Measurements from ENCODE around the gene XPNPEP2. TPM values are rescaled to one million over a fixed set of nuclear protein-coding genes. Genes with fewer than 3 reads are reported as not detected.

The XPNPEP2 gene
- total RNA-seq, 1 donor from 2014 or later: not detected

GRCh38 chrX:129797251-129797906, 58.6 kb downstream of the XPNPEP2 start:
- H3K4me3 Mint-ChIP-seq (ENCODE audit: unreplicated experiment): no peak overlapping the region
- DNase-seq (ENCODE audit: low read depth) (no peak), FAIRE-seq (no peak)
- Histone ChIP-seq H3K27me3 (ENCODE audit: insufficient read depth, low read length) (no peaks in the 10 kb centered on the region), H3K36me3 (ENCODE audit: insufficient read depth, low read length) (no peaks in the 10 kb centered on the region), H2AFZ (ENCODE audit: low read depth, low read length) (no peak overlapping the region), H4K20me1 (ENCODE audit: insufficient read depth, low read length) (no peaks in the 10 kb centered on the region), H3K4me2 (ENCODE audit: low read length) (no peak overlapping the region), H3K9me3 (ENCODE audit: insufficient read depth, low read depth, low read length) (no peaks in the 10 kb centered on the region), H3K79me2 (ENCODE audit: insufficient read depth, low read length) (no peaks in the 10 kb centered on the region), H3K4me3 (ENCODE audit: insufficient read depth, low read depth, low read length) (no peak overlapping the region), H3K9ac (ENCODE audit: low read length) (no peak overlapping the region), H3K4me1 (ENCODE audit: insufficient read depth, low read length) (no peaks in the 10 kb centered on the region), H3K27ac (ENCODE audit: low read depth, low read length) (no peak overlapping the region)
- TF ChIP-seq EZH2 (IDR thresholded peaks at IDR 0.05; ENCODE audit: insufficient read depth, low read length) (no peak), CTCF (IDR thresholded peaks at IDR 0.05; ENCODE audit: insufficient read depth, low read depth, low read length) (no peak)
- no peaks in the 10 kb centered on the region for H3K4me1 Mint-ChIP-seq (ENCODE audit: low read depth, unreplicated experiment)
- peaks cover 7% of the 10 kb centered on the region for H3K36me3 Mint-ChIP-seq (ENCODE audit: low read depth, unreplicated experiment)
- no peaks in the 10 kb centered on the region for H3K27me3 Mint-ChIP-seq (ENCODE audit: low read depth, unreplicated experiment)
- H3K9me3 Mint-ChIP-seq (ENCODE audit: unreplicated experiment): no peaks in the 10 kb centered on the region
- H3K27ac Mint-ChIP-seq (ENCODE audit: unreplicated experiment): no peak overlapping the region

- Histone ChIP-seq H3K4me3 (ENCODE audit: insufficient read depth, low read depth, low read length) (no peak overlapping the region), H3K4me1 (ENCODE audit: insufficient read depth, low read length) (no peaks in the 10 kb centered on the region), H4K20me1 (ENCODE audit: insufficient read depth, low read length) (no peaks in the 10 kb centered on the region), H3K9me3 (ENCODE audit: insufficient read depth, low read depth, low read length) (no peaks in the 10 kb centered on the region), H3K4me2 (ENCODE audit: low read length) (no peak overlapping the region), H3K79me2 (ENCODE audit: insufficient read depth, low read length) (no peaks in the 10 kb centered on the region), H3K9ac (ENCODE audit: low read length) (no peak overlapping the region), H3K36me3 (ENCODE audit: insufficient read depth, low read length) (no peaks in the 10 kb centered on the region), H2AFZ (ENCODE audit: low read depth, low read length) (no peak overlapping the region), H3K27me3 (ENCODE audit: insufficient read depth, low read length) (no peaks in the 10 kb centered on the region), H3K27ac (ENCODE audit: low read depth, low read length) (no peak overlapping the region)
- H3K9me3 Mint-ChIP-seq (ENCODE audit: unreplicated experiment): no peaks in the 10 kb centered on the region
- no peak overlapping the region for H3K4me3 Mint-ChIP-seq (ENCODE audit: unreplicated experiment)
- DNase-seq (ENCODE audit: low read depth) (no peak), FAIRE-seq (no peak)
- TF ChIP-seq EZH2 (IDR thresholded peaks at IDR 0.05; ENCODE audit: insufficient read depth, low read length) (no peak), CTCF (IDR thresholded peaks at IDR 0.05; ENCODE audit: insufficient read depth, low read depth, low read length) (no peak)
- H3K27me3 Mint-ChIP-seq (ENCODE audit: low read depth, unreplicated experiment): no peaks in the 10 kb centered on the region
- peaks cover 7% of the 10 kb centered on the region for H3K36me3 Mint-ChIP-seq (ENCODE audit: low read depth, unreplicated experiment)
- no peak overlapping the region for H3K27ac Mint-ChIP-seq (ENCODE audit: unreplicated experiment)
- no peaks in the 10 kb centered on the region for H3K4me1 Mint-ChIP-seq (ENCODE audit: low read depth, unreplicated experiment)
These were observed 59.7 kb downstream of the XPNPEP2 start for GRCh38 chrX:129798456-129798855.

GRCh38 chrX:129798888-129799287, 60.1 kb downstream of the XPNPEP2 start:
- Histone ChIP-seq H3K36me3 (ENCODE audit: insufficient read depth, low read length) (no peaks in the 10 kb centered on the region), H3K79me2 (ENCODE audit: insufficient read depth, low read length) (no peaks in the 10 kb centered on the region), H3K27me3 (ENCODE audit: insufficient read depth, low read length) (no peaks in the 10 kb centered on the region), H2AFZ (ENCODE audit: low read depth, low read length) (no peak overlapping the region), H3K27ac (ENCODE audit: low read depth, low read length) (no peak overlapping the region), H4K20me1 (ENCODE audit: insufficient read depth, low read length) (no peaks in the 10 kb centered on the region), H3K9ac (ENCODE audit: low read length) (no peak overlapping the region), H3K4me2 (ENCODE audit: low read length) (no peak overlapping the region), H3K9me3 (ENCODE audit: insufficient read depth, low read depth, low read length) (no peaks in the 10 kb centered on the region), H3K4me1 (ENCODE audit: insufficient read depth, low read length) (no peaks in the 10 kb centered on the region), H3K4me3 (ENCODE audit: insufficient read depth, low read depth, low read length) (no peak overlapping the region)
- no peak for FAIRE-seq
- no peaks in the 10 kb centered on the region for H3K27me3 Mint-ChIP-seq (ENCODE audit: low read depth, unreplicated experiment)
- H3K4me3 Mint-ChIP-seq (ENCODE audit: unreplicated experiment): no peak overlapping the region
- no peaks in the 10 kb centered on the region for H3K9me3 Mint-ChIP-seq (ENCODE audit: unreplicated experiment)
- peak overlapping the region; percentile 12 for H3K27ac Mint-ChIP-seq (ENCODE audit: unreplicated experiment)
- no peaks in the 10 kb centered on the region for H3K4me1 Mint-ChIP-seq (ENCODE audit: low read depth, unreplicated experiment)
- peaks cover 7% of the 10 kb centered on the region for H3K36me3 Mint-ChIP-seq (ENCODE audit: low read depth, unreplicated experiment)
- DNase-seq (ENCODE audit: low read depth): no peak
- TF ChIP-seq CTCF (IDR thresholded peaks at IDR 0.05; ENCODE audit: insufficient read depth, low read depth, low read length): no peak
- TF ChIP-seq EZH2 (IDR thresholded peaks at IDR 0.05; ENCODE audit: insufficient read depth, low read length): no peak
